HG02970 (cell line): ENCODE results near the gene ACOT7.

Source experiments
- ATAC-seq: cut with Tn5 transposase; IDR thresholded peaks from one replicate; pipeline ENCODE4 v1.9.1; 2021; ENCODE audit warnings: mild to moderate bottlenecking, moderate library complexity, moderate number of reproducible peaks; ENCODE audit not compliant: unreplicated experiment, low FRiP score

Gene ACOT7

DNA sequence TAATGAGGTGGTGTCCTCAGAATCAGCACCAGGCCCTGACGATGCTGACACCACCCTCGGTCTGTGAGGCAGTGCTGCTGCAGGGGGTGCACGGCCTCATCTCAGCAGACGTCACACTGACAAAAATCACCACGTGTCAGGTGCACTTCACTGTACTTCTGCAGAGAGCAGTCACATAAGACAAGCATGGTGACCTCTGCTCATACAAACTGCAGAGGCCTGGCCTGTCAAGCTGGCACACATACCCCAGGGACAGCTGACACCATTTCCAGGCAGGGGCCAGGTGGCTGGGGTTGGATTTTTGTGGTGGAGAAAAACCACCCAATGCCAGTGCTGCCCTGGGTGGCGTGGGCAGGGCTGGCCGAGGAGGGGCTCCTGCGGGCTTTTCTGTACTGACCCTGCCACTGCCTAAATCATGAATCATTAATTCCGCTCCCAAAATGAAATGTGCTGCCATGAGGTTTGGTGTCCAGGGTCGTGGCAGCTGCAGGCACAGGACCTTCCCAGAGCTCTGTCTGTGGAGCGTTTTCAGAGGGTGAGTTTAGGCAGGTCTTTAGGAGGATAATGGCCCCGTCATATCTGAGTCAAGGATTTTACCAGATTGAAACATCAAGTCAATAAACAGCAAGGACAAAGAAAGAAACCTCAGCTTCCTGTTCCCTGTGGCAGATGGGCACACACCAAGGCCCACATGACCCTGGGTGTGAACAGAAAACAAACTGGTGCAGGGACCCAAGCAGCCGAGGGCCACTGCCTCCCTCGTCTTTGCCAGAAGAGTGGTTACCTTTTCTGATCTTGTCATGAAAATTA, 99.3 kb downstream of the ACOT7 start:
- ATAC-seq = no peak

- ATAC-seq = no peak
These were observed 101.5 kb downstream of the ACOT7 start for GRCh38 chr1:6292102-6292501.

DNA sequence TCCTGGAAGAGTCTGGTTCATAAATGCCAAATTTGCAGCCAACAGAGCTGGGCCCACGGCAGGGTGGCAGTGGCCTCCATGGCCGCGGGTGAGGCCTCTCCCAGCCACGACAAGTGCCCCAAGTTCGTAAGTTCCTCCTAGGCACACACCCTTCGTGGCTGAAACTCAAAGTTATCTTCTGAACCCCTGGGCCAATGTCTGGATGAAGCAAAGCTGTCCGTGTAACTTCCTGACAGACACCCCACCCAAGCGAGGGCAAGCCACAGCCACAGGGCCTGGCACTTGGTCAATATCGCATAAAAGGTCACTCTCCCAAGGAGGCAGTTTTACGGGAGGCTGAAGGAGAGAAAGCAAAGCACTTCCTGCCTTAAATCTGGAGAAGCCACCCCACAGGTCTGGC, 104.9 kb downstream of the ACOT7 start:
- ATAC-seq = no peak

- ATAC-seq = no peak
These were observed 105.5 kb downstream of the ACOT7 start for GRCh38 chr1:6288026-6288425.

GRCh38 chr1:6287431-6287886, 106.1 kb downstream of the ACOT7 start:
- no peak for ATAC-seq

GRCh38 chr1:6287029-6287428, 106.5 kb downstream of the ACOT7 start:
- no peak for ATAC-seq

DNA sequence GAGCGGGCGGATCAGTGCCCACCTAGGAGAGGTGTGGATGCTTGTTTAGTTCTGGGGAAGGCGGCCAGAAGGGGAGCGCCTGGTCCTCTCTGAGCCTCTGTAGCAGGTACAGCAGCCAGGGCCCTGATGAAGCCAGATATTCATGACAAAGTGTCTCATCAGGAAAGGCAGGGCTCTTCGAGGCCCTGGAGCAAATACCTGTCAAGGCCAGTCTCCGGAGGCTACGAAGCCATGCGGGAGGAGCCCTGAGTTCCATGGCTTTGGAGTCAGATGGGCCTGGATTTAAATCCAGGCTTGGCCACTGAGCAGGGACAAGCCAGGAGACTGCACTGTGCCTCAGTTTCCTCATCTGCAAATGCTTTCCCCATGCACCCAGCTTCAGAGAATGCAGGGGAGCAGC, 107.3 kb downstream of the ACOT7 start:
- ATAC-seq = no peak

- no peak for ATAC-seq
These were observed 108.2 kb downstream of the ACOT7 start for GRCh38 chr1:6285336-6285735.

DNA sequence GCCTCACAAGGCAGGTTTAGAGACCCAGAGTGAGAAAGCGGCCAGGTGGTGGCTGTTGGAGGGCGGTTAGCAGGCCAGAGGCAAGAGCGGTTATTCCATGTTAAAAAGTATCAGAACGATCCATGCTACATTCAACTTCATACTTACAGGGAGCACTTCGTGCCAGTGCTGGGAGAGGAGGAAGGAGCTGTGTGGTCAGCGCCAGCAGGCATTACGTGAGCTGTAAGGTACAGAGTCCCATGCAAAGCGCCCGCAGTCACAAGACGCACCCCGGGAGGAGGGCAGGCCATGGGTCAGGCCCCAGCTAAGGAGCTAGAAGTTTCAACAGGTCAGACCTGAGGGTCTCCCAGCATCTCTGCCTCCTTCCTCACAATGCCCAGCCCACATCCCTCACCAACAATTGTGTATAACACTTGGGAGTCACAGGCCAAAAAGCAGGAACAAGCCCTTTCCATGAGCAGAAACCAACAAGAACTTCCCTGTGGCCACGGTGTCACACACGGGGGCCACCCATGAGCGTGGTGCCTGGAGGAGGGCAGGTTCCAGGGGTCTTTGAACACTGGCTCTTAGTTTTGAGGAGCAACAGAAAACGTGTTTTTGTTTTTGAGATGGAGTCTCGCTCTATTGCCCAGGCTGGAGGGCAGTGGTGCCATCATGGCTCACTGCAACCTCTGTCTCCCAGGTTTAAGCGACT, 110.8 kb downstream of the ACOT7 start:
- ATAC-seq = no peak

DNA sequence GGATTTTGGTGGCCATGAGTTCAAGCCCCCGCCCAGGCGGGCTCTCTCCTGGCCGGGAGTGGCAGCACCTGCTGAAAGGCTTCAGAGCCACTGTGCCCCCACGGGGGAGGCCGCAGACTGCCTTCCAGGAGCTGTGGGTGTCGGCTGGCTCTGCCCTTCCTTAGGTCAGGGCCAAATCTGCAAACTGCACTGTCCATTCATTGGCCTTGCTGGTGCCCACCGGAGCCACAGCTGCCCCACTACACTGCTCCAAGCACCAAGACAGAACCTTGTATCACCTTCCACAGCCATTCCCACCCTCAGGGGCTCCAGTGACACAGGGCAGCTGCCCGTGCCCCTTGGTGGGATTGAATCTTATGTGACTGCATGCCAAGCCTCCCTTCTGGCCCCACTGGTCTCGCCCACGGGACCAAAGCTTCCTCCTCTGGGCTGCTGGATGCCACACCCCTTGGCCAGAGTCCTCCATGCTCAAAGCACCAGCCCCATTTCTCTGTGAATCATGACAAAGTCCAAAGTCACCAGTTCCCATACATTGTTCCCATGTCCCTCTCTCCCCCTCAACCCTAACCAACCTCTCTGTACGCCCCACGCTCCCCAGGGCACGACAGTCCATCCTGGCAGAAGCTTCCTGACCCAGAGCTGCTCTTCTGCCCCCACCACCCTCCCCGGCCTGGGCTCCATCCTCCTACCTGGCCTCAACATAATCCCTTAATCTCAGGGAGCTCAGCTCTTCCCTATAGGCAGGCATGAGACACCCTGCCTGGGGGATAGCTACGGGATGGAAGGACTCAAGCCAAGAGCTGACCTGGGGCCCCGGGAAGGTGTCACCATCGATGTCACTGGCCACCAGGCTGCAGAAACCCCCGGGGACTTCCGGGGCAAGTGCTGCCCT, 111.8 kb downstream of the ACOT7 start:
- ATAC-seq = no peak

DNA sequence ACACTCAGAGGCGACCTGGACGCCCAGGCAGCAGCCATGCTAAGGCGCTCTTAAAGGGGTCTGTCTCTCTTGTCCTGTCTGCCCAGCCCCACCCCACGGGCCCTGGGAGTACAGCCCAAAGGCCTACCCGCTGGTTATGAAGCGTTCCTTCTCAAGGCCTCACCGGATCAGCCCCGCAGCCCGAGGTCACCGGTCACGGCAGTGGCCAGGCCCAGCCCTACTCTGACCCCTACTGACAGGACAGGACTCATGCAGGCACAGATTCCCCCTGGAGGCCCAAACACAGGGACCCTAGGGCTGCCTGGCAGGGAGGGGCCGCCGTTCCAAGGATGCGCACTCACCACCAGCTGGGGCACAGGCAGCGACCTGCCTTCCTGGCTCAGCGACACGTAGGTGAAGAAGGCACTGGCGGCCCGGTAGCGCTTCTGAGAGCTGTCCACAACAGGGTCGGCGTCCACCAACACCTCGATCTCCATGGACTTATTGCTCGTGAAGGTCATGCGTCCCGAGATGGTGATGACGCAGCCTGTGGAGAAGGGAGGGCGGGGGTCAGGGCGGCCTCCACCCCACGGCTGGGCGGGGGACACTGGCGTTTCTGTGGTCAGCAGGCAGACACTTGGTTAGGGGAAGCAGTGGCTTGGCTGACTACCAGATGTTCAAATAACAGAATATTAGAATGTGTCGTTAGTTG, 112.7 kb downstream of the ACOT7 start:
- no peak for ATAC-seq

DNA sequence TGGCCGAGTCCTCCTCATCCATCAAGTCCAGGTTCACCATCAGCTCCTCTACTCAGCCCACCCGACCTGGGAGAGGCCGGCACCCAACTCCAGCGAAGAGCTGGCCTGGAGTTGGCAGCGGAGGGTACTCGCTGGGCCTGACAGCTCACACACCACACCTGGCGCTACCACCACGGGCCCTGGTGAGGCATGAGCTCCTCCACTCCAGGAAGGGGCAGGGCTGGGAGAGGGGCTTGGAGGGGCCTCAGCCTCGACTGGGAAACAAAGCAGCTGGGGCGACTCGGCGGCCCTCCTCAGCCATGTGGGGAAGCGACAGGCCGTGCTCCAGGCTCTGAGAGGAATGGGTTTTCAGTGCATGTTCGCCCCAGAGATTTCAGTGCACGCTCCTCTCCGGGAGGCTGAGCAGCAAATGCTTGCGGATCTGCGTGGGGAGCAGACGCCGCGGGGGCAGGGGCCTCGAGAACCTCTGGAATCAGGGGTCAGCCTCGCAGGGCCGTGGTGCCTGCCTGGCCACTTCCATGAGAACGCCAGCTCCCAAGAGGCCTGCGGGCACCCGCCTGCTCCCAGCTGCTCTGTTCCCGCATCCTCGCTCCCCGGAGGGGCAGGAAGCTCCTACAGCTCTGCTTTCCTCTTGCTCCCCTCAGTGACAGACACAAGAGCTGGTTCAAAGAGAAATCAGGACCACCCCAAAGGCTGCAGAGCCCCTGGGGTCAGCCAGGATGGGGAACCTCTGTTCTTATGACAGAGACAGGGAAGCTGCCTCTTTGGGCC, 113.8 kb downstream of the ACOT7 start:
- no peak for ATAC-seq

GRCh38 chr1:6279066-6279465, 114.5 kb downstream of the ACOT7 start:
- ATAC-seq = no peak

- no peak for ATAC-seq
These were observed 115.3 kb downstream of the ACOT7 start for GRCh38 chr1:6278263-6278662.

GRCh38 chr1:6276811-6277555, 116.6 kb downstream of the ACOT7 start:
- ATAC-seq = no peak

- ATAC-seq = no peak
These were observed 117.5 kb downstream of the ACOT7 start for GRCh38 chr1:6275826-6276782.

DNA sequence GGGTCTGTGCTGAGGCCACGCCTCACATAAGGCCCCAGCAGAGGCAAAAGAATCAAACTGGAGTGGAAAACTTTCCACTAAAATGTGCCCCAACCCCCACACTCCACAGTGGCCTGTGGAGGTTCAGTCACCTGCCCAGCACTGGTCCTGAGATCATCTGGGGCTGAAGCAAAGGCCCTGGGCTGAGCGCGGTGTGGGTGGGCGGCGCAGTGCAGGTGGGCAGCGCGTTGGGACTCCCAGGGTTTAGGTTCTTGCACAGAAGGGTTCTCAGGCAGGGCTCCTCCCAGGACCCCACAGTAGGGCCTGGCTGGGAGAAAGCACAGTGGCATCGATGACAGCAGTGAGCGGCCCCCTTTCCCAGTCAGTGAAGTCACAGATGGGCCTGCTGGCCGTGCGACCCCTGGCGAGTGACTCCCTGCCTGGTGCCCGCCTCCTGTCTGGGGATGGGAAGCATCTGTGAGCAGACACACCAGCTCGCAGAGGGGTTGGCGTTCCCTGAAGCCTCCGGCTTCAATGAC, 118.9 kb downstream of the ACOT7 start:
- ATAC-seq = no peak

DNA sequence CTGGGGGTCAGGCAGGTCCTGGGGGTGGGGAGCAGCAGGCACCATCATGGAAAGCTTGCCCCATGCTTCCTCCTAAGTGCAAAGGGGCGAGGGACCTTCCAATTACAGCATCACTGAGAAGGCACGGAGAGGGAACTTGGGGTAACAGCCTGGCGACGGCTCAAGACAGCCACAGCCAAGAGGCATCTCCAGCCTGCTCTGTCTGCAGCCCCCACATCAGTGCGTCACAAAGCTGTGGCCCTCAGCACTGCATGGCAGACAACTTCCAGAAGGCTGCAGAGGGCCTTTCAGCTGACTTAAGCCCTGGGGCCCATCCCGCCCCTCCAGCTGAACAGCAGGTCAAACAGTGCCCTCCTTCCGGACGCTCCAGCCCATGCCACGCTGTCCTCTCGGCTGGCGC, 119.5 kb downstream of the ACOT7 start:
- ATAC-seq = no peak
